Activated CD4-positive, alpha-beta T cell treated with anti-CD3 and anti-CD28 coated beads for 24 hours (primary cell): ENCODE measurements around the gene LVRN.
"Not testable (repeated sequence)": the region's sequence is repeated elsewhere in the genome, so short reads cannot be mapped to it uniquely, and the experiment has no call there.

Source experiments
- DNase-seq, 2 donors: peaks; one replicate each; pipeline ENCODE4 v3.0.0-alpha.2; 2020; ENCODE audit warnings: low read depth in 2 of 2

LVRN gene, protein sequence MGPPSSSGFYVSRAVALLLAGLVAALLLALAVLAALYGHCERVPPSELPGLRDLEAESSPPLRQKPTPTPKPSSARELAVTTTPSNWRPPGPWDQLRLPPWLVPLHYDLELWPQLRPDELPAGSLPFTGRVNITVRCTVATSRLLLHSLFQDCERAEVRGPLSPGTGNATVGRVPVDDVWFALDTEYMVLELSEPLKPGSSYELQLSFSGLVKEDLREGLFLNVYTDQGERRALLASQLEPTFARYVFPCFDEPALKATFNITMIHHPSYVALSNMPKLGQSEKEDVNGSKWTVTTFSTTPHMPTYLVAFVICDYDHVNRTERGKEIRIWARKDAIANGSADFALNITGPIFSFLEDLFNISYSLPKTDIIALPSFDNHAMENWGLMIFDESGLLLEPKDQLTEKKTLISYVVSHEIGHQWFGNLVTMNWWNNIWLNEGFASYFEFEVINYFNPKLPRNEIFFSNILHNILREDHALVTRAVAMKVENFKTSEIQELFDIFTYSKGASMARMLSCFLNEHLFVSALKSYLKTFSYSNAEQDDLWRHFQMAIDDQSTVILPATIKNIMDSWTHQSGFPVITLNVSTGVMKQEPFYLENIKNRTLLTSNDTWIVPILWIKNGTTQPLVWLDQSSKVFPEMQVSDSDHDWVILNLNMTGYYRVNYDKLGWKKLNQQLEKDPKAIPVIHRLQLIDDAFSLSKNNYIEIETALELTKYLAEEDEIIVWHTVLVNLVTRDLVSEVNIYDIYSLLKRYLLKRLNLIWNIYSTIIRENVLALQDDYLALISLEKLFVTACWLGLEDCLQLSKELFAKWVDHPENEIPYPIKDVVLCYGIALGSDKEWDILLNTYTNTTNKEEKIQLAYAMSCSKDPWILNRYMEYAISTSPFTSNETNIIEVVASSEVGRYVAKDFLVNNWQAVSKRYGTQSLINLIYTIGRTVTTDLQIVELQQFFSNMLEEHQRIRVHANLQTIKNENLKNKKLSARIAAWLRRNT

DNA sequence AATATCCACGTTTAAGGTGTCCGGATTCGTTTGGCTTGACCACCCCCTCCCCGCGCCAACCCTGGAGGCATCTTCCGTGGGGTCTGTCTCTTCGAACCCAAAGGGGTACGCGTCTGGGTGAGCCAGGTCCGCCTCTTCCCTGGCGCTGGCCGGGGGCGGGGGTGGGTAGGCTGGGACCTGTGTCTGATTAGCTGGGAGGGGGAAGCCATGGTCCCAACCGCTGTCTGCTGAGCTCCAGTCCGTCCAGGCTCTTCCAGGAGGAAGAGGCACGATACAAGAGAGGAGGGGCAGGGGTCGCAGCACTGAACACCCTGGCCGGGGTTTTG lies at the start of gene LVRN:
LVRN (plus strand) TSS at position 237 of the 326 bp plus-strand sequence. CDS start 143 bp downstream, outside the sequence.
- no peak for DNase-seq

DNA sequence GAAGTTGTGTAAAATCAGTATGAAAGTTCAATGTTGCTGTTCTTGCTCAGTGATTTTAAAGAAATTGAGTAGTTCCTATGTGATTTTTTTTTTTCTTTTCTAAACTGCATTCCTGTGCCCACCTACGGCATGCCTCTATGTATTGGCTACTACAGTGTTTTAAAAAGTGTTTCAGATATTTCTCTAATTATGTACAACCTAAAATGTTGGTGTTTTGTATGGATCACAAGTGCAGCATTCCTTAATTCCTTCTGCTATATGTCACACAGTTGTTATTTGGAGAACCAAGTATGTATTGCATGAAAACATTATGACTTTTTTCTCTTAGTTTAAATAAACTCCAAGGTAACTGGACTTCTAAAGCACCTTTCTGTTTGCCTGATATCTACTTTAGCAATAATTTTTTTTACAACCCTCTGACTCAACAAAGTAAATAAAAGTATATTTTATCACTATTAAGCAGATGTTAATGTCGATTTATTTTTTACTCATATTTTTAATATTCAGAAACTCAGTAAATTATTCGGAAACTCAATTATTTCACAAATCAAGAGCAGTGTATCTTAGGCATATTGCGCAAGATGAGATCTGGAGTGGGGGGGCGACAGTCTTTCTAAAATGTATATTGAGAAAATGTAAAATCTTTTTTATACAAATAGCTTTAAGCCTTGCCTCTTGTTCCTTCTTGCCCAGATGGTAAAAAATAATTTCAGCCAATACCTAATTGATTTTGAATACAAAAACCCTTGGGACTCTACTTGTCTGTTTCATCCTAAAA lies 48.5 kb upstream of the LVRN start:
- not testable (repeated sequence) for DNase-seq

DNA sequence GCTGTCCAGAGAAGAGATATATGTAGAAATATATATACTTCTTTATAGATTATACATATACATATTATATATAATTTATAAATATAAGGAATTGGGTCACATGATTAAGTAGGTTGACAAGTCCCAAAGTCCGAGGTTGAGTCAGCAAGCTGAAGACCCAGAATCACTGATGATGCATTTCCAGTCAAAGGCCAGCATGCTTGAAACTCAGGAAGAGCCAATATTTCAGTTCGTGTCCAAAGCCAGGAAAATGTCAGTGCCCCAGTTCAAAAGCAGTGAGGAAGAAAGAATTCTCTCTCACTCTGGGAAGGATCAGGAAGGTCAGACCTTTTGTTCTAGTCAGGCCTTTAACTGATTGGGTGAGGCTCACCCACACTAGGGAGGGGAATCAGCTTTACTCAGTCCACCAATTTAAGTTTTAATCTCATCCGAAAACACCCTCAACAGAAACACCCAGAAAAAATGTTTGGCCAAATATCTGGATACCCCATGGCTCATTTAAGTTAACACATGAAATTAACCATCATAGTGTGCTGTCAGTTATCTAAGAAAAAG lies 42.0 kb upstream of the LVRN start:
- no peak for DNase-seq

DNA sequence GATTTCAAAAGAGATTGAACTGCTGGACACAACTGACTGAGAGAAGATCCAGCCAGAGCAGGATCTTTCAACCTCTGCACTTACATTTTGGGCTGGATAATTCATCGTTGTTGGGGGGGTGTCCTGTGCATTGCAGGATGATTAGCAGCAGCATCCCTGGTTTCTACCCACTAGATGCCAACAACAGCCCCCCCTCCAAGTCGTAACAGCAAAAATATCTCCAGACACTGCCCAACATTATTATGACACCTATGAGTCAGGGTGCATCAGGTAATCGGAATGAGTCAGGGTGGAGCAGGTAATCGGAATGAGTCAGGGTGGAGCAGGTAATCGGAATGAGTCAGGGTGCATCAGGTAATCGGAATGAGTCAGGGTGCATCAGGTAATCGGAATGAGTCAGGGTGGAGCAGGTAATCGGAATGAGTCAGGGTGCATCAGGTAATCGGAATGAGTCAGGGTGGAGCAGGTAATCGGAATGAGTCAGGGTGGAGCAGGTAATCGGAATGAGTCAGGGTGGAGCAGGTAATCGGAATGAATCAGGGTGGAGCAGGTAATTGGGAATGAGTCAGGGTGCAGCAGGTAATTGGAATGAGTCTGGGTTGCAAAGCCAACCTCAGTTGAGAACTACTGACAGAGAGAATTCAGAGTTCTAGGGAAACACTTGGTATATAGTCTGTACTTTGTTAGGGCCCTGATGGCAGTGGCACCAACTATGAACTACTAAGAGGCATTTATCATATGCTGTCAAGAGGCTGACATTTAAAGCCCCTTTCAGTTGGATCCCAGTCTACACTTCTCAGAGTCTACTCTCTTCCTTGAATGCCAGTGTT lies 33.5 kb upstream of the LVRN start:
- not testable (repeated sequence) for DNase-seq

DNA sequence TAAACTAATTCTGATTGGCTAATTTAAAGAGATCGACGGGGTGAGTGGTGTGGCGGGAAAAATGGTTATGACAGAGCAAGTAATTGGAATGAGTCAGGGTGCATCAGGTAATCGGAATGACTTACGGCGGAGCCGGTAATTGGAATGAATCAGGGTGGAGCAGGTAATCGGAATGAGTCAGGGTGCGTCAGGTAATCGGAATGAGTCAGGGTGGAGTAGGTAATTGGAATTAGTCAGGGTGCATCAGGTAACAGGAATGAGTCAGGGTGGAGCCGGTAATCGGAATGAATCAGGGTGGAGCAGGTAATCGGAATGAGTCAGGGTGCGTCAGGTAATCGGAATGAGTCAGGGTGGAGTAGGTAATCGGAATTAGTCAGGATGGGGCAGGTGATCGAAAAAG lies 32.1 kb upstream of the LVRN start:
- DNase-seq = not testable (repeated sequence)

DNA sequence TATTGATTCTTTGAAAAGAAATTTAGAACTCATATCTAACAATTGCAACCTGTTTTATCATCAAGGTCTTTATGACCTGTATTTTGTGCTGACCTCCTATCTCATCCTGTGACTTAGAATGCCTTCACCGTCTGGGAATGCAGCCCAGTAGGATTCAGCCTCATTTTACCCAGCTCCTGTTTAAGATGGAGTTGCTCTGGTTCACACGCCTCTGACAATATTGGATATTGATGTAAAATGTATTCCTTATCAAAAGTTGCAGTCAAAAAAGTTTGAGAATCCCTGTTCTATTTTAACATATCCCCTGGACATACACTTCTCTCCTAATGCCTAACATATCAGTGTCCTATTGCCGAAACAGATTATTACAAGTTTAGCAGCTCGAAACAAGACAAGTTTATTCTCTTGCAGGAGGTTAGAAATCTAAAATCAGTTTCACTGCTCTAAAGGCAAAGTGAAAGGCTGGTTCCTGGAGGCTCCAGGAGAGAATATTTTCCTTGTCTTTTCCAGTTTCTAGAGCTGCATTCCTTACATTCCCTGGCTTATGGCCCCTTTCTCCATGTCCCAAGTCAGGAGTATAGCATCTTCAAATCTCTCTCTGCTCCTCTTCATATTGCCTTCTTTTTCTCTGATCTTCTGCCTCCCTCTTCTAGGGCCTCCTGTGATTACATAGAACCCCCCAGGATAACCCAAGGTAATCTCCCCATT lies 31.5 kb upstream of the LVRN start:
- no peak for DNase-seq

DNA sequence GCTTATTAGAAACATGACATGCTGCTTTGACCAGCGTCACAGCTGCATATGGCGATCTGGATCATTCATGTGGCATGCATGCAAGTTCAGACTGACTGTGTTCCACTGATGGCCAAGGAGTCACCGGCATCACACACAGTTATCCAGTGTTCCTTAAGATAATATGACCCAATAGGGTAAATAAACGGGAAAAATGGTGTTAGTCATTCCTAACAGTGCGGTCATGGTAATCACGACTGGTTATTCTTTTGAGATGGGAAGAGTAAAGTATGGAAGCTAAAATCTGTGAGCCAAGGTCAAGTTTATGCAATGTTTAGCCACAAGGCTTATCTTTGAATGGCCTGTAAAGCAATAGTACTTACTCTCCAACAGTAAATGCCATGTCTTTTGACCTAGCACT lies 29.3 kb upstream of the LVRN start:
- no peak for DNase-seq

DNA sequence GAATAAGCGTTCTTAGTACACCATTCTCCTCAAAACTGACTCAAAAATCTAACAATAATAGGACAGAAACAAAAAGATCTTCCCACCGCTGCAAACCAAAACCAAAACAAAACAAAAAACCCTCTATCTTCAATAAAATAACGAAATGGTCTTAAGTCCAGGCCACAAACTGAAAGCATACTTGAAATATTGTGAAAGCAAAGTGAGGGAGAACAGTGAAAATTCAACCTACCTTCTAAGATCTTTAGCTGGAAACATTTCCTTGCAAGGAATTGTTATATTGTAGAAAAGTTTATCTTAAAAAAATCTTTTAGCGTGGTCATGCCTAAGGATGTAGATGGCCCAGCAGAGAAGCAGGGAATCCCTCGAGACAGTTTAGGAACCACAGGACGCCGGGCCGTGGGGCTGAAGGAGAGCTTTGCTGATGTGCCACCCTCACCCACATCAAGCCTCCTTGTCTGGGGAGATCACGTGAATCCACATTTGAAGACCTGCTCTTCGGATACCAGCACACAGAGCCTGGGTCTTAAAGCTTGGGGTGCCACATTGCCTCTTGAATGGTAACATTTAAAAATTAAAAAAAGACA lies 27.8 kb upstream of the LVRN start:
- DNase-seq = no peak

DNA sequence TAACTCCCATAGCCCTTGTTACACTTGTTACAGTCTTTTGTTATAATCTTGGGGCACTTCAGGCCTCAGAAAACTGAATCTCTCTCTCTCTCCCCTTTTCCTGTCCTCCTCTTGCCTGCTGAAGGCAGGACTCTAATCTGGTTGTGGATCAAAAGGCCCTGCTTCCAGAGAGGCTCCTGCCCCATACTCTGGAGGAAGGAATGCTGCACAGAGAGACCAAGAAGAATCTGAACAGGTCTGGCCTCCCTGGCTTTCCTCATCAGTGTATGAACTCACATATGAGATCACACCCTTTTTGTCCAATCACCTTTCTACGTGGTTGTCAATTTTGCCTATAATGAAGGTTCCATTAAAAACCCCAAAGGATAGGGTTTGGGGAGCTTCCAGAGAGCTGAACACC lies 26.2 kb upstream of the LVRN start:
- DNase-seq = no peak

DNA sequence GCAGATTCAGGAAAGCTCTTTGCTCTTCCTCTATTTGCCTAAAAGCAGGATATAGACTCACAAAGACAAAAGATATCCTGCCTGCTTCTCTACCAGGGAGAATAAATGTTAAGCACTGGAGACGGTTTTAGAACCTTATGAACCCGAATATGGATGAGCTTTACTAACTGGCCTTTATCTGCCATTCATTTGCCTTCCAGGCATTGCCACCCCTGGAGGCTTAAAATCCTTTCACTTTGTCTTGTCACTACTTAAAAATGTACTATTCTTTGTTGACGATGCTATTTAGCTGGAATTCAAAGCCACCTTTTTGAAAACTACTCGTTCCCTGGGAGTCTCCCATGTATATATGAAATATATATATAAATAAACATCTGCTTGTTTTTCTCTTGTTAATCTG lies 23.2 kb upstream of the LVRN start:
- DNase-seq = no peak

DNA sequence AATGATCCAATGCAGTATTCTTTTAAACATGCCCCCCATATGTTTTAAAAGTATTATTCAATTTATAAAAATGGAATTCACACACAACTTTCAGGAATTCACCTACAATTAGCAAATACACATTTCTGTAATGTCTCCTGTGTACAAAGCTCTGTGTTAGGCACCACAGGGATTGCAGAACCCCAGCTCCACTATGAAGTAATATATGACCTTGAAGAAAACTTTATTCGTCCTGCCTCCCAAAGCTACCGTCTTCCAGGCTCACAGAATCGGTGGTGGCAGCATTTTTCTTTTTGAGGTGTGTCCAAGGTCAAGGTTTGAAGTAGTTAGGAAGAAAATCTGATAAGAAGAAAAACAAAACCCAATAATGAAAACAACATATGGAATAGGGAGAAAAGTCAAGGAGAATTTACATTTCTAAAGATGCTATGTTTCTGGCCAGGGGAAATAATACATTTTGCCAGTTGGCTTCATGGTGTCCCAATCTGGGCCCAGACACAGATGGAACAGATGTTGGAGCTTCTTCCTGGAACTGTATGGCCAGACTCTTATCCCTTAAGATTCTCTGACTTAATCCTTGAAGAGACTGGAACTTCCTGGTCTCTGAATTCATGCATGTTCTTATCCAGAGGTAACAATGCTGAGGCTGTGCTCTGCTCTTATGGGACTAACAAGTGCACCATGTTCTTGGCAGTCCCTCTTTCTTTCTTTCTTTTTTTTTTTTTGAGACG lies 22.0 kb upstream of the LVRN start:
- no peak for DNase-seq

DNA sequence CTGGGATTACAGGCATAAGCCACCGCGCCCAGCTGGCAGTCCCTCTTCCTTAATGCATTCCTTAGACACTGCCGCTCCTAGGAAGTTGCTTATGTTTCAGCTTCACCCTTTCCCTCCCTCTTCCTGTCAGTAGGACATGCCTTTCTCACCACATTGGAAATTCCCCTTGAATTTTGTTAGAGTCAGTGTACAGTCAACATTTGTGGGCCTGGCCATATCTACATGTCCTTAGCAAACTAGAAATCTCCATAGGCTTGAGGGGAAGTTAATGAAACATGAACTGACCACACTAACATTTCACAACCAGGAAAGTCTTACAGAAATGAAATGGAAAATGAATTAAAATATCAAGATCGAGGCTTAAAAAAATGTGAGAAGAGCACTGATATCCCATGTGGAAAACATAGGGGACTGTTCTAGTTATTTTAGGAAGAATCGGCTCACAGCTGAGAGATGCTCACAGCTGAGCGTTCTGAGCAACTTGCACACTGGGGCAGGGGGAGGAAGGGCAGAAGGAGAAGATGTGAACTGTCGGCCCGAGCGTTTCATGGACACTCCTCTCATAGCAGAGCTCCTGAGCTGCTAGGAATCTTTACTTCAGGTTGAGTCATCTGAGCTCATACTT lies 21.1 kb upstream of the LVRN start:
- no peak for DNase-seq

DNA sequence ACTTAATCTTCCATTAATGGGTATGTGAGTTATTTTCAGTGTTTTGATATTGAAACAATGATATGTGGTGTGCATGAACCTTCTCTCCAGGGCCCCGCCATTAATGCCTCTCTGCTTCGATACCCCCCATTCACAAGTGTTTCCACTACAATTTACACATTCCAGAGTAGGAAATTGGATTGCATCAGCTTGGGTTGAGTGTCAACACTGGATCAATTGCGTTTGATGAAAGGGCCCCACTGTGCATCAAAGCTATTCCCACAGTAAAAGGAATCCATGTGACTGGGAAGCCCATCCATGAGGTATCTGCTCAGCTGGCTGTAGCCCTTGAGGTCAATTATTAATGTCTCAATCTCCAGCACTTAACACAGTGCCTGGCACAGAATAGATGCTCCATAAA lies 17.8 kb upstream of the LVRN start:
- DNase-seq = no peak

DNA sequence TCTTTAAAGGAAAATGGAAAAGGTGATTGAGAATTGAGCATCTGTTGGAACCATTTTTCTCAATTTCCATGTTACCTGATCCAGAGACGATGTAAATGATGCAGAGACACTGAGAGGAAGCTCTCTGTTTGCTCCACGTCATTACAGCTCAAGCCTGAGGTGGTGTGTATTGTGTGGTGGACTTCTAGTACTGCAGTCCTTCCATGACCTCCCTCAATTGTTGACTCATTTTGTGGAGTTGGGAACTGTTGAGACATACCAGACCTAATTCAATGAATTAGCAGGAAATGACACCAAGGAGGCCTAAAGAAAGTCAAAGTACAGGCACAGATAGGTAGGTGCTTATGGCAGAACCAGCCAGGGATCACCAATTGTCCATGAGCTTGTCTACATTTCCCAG lies 15.6 kb upstream of the LVRN start:
- no peak for DNase-seq

DNA sequence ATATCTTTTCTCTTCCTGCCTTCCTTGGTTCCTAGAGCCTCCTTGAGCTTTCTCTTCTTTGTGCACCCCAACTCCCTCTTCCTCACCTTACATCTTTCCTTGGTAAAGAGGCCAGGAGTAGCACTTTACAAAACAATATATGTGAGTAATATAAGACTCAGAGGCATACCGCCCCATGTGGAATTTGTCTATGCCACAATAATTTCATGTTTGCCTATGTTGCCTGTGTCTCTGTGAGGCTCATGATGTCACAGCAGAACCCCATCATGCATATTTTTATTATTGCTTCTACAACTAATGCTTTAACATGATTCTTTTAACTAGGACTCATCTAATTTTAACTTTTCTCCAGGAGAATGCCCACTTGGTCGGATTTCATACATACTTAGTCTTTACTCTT lies 15.0 kb upstream of the LVRN start:
- DNase-seq = no peak

DNA sequence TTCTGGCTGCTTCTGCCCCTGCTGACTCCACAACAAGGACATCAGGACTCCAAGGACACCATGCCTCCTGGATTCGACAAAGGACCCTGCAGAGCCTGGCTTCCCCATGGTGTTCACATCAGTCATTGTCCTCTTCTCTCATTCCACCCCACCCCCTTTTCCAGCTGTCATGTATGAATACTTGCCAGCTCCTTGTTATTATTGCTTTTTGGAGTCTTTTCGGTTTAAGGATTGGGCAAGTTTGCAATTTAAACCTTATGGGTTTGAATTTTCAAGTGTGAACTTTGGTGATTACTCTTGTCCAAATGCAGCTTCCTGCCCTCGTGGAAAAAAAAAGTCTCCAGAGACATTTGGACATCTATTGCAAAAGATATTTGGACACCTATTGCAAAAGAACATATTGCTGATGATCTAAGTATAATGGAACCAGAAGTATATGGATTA lies 14.2 kb upstream of the LVRN start:
- no peak for DNase-seq

DNA sequence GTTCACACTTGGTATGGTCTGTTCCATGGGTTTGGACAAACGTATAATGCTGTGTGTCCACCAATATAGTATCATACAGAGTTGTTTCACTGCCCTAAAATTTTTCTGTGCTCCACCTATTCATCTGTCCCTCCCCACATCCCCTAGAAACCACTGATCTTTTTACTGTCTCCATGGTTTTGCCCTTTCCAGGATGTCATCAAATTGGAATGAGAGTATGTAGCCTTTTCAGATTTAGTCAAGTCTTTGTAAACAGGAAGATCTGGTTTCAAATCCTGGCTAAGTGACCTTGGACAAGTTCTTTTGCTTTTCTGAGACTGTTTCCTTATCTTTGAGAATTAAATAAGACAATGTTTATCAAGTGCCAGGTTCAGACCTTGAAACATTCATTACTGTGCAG lies 13.2 kb upstream of the LVRN start:
- DNase-seq = no peak

DNA sequence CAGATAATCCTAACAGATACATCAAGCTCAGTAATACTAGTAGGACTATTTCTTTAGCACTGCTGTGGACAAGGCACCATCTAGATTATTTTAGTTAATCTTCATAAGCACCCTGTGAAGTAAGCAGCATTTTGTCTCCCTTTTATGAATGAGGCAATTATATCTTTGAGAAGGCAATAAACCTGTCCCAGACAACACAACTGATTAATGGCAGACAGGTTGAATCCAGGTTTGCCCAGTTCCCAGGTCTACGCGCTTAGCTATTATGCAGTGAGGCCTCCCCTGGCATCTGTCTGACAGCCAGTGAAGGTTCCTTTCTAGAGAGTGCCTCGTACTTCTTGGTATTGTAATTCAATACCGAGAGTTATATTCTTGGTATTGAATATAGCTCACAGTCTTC lies 9.7 kb upstream of the LVRN start:
- DNase-seq = no peak

DNA sequence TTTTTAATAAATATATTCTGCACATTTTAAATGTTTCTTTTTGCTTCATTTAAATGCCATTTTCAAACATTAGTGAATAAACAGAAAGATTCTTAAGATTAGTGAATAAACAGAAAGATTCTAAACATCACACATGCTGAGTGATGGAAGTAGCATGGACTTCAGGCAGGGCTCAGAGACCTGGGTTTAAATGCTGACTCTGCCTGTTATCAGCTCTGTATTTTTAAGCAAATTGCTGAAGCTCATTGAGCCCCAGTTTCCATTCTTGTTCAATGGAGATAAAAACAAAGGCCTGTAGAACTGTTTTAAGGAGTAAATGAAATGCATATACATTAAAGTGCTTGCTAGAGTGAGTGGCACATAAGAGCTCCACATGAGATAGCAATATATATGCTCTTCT lies 8.1 kb upstream of the LVRN start:
- DNase-seq = no peak
